GM19438 (cell line): ENCODE data around the gene CHST12.

Source experiments
- ATAC-seq: cut with Tn5 transposase; IDR thresholded peaks from one replicate; pipeline ENCODE4 v1.9.1; 2021; ENCODE audit warnings: low read depth; ENCODE audit not compliant: unreplicated experiment

The CHST12 gene

GRCh38 chr7:2495418-2496299 is 92.2 kb downstream of the CHST12 start:
- no peak for ATAC-seq

- ATAC-seq, result no peak
Observed at GRCh38 chr7:2496375-2496774, 93.0 kb downstream of the CHST12 start.

GRCh38 chr7:2497065-2497464 is 93.7 kb downstream of the CHST12 start:
- ATAC-seq, result no peak

GRCh38 chr7:2497500-2498336 is 94.3 kb downstream of the CHST12 start:
- ATAC-seq, result no peak
